HS-27A (cell line): ENCODE measurements around the gene FRYL.
A peak's percentile ranks its signal among the peaks of the same experiment; 100 is the strongest.
"Not testable (repeated sequence)": the region's sequence is repeated elsewhere in the genome, so short reads cannot be mapped to it uniquely, and the experiment has no call there.

Experiments
- DNase-seq: peaks from one replicate; pipeline ENCODE4 v3.0.0-alpha.2; 2012; ENCODE audit warnings: low read depth, missing footprints

The FRYL gene

DNA sequence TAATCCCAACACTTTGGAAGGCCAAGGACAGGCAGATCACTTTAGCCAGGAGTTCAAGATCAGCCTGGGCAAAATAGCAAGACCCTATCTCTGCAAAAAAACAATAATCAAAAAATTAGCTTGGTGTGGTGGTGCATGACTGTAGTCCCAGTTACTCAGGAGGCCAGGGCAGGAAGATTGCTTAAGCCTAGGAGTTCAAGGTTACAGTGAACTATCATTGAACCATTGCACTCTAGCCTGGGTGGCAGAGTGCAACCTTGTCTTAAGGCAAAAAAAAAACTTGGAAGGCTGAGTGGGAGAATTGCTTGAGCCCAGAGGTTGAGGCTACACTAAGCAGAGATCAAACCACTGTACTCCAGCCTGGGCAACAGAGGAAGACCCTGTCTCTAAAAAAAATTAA is 5.2 kb upstream of the FRYL start:
- DNase-seq = no peak

DNA sequence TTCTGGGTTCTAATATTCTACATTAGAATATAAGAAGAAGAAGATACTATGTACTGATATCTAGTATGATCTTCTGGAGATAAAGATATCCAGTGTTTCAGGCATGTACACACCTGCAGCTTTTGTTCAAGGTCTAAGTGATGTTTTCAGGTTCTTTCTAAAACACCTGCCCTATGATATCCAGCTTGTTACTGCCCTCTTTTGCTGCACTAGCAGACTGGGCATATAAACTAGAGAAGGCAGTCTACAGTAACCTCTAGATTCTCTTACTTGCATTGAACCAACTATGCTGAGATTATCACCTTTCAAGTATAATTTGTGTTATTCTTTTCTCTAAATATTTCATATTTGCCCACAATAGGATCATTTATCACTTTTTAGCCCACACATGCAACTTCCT is 1.9 kb upstream of the FRYL start:
- no peak for DNase-seq

DNA sequence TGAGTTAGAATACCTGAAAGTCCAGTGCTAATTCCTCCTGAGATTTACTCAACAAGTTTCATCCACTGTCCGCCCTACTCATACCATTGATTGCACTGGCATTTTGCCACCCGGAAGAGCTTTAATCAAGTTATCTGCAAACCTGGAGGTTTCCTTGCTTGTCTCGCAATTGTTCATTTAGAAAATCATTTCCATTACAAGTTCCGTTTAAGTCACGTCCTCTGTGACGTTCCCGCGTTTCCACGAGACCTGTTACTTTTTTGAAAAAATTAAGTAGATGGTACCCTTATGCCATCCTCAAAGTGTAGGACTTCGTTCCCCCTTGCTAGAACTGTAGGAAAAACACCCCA is 761 bp upstream of the FRYL start:
- no peak for DNase-seq

DNA sequence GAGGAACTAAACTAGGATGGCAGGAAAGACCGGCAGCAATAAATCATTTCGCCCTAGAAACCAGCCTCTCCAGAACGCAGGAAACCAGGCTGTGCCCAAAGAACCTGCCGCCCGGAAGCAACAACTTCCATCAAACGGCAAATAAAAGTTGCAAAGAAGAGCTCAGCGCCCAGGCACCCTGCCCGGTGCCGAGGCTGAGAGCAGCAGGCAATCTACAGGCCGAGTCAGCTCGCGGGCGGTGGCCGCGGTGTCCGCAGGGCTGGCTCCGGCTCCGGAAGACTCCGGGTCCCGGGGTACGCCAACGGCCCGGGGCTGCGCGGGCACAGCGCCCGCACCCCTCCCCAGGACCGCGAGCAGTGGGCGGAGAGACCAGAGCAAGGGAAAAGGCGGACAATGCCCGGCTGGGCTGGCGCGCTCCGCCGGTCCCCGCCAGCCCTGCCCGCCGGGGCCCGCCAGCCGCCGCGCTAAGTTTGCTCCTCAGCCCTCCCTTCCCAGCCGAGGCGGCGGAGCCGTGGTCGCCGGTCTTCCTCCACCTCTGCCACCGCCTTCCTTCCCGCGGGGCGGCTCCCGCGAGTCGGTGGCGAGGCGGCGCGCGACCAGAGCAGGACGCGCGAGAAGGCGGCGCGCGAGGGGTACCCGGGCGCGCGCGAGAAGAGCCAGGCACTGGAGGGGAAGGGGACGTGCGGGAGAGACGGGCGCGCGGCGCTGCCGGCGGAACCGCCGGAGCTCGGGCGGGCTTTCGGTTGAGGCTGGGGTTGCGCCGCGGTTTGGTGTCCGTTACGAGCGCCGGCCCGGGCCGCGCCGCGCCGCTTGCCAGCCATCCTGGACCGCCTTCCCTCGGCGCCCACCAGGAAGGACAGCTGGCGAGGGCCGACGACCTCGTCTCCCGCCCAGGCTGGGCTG is 733 bp downstream of the FRYL start:
- DNase-seq = peak; percentile 42

DNA sequence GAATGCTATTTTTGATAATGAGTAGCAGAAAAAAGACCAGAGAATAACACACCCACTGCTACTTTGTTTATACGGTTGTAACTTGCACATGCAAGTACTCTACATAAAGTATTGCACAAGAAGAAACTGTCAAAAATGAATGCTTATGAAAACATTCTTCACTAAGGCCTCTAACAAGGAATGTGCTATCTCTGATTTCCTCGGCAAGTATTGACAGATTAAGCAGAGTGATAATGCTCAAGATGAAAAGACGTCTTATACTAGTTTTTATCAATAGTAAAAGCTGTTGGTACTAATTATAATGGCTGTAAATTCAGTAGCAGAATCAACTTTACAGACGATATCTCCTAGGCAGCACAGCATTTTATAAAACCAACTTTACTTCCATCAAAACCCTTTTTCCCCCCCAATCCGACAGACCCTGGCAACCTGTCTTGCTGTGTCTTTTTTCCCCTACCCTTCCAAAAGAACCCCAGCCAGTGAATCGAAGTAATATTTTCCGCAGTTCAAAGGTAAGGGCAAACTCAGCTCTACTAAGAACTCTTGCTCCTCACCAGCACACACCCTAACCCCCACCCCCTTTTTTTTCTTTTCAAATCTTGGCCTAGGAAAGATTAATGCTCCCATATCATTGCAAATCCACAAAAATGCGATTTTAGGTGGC is 1.5 kb downstream of the FRYL start:
- DNase-seq = peak; percentile 30

DNA sequence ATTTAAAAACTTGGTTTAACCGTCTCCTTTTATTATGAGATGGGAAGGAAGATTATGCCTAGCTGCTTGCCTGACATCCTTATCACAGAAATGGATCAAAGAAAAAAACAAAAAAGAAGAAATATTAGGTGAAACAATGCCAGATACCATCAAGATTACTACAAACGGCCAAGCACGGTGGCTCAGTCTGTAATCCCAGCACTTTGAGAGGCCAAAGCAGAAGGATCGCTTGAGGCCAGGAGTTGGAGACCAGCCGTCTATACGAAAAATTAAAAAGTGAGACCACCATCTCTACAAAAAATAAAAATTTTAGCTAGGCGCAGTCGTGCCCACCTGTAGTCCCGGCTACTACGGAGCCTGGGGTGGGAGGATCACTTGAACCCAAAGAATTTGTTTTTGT is 2.3 kb downstream of the FRYL start:
- no peak for DNase-seq

DNA sequence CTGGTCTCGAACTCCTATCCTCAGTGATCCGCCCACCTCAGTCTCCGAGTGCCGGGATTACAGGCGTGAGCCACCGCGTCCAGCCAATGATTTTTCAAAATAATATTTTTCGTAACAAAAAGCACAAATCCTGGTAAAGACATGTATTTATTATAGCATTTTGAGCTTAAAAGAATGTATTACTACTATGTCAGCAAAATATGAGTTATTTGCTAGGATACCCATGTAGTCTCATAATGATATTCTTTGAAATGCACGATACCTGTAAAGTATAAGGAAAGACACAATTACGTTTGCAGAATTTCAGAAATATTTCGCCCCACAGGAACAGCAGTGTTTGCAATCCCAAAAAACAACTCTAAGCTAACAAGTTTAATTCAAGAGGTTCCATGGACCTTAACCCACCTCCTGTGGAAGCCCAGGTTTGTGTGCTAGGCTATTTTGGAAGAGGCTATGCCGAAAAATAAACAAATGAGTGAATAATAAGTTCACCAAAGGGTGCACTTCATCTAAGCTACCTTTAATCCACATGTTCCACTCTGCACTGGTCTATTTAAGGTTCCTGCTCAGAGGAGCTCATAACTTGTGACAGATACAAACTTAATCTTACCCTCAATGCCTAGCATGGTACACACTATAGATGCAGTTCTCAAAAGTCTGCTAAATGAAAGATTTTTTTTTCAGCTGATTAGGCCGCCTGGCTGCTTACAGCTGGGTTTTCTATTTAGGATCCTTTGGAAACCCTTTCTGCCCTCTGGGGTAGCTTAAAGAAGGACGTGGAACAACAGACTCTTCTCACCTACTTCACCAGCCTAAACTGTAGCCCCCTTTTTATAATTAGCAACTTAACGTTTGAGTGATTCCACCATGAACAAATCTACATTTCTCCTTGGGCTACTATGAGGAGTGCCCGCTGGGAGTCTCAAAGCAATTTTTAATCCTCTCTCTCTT is 5.0 kb downstream of the FRYL start:
- DNase-seq = no peak

DNA sequence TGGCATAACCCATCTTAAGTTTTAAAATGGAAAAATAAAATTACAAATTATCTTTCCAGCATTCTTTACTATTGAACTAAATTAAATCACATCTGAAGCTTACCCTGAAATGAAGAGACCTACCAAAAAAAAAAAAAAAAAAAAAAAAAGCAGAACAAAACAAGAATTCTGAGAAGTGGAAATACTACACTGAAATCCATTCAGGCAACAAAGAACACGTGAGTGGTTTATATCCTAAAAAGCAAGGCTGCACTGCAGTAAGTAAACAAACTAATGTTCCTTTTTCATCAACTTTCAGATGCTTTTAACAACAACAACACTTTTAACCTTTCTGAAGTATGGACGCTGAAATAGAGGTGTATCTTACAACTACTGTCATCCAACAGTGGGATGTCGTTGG is 7.5 kb downstream of the FRYL start:
- DNase-seq = no peak

DNA sequence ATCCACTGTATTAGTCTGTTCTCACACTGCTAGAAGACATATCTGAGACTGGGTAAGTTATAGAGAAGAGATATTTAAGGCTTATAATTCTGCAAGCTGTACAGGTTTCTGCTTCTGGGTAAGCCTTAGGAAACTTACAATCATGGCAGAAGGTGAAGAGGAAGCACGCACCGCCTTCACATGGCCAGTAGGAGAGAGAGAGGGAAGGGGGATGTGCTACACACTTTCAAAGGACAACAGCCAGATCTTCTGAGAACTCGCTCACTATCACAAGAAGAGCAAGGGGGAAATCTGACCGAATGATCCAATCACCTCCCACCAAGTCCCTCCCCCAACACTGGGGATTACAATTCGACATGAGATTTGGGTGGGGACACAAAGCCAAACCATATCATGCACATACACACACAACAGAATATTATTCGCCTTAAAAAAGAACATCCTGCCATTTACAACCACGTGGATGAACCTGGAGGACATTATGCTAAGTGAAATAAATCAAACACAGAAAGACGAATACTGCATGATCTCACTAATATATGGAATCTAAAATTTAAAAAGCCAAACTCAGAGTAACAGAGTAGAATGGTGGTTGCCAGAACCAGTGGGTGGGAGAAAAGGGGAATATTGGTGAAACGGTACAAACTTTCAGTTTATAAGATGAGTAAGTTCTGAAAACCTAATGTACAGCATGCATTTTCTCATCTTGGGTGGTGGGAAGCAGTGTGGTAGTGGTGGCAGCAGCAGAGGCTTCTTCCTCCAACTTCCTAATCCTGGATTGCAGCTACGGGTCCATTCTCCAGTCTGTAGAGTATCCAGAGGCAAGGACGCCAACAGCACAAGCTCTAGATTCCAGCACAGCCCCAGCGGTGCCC is 12.8 kb downstream of the FRYL start:
- no peak for DNase-seq

DNA sequence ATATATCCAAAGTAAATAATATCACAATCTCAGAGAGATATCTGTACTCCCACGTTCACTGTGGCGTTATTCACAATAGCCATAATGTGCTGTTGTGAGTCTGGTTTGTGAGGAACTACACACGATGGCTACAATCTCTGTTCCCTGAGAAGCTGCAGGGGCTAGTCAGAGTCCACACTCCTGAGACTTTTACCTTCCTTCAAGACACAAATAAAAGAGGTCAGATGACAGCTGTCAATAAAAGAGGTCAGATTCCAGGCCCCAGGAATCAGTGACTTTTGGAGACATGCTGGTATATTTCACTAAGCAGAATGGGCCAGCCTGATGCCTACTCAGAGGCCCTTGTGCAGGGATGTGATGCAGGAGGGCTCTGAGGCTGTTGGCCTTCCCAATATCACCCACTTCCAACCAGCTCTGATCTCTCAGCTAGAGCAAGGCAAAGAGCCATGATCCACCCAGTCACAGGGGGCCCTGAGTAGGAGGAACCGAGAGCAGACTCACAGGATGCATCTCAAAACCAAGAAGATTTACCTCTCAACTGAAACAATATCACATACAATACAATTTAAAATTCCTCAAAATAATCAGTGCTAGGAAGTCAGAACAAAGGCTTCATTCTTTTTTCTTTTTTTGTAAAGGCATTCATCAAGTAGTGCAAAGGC is 13.8 kb downstream of the FRYL start:
- no peak for DNase-seq

DNA sequence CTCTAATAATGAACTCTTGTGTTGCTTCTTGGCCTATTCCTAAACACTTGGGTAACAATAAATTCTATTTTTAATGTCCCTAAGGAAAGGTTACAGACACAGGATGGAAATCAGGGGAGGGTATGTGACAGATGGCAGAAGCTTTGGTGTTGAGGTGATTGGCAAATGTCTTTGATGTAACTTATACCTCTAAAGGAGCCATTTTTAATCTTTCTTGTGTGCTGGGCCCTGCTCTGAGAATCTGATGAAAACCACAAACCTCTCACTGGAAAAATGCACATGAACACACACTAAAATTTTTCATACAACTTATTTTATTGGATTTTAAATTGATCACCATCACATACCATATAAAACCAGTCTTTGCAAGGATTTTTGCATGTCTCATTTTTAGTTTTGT is 17.7 kb downstream of the FRYL start:
- DNase-seq = no peak

DNA sequence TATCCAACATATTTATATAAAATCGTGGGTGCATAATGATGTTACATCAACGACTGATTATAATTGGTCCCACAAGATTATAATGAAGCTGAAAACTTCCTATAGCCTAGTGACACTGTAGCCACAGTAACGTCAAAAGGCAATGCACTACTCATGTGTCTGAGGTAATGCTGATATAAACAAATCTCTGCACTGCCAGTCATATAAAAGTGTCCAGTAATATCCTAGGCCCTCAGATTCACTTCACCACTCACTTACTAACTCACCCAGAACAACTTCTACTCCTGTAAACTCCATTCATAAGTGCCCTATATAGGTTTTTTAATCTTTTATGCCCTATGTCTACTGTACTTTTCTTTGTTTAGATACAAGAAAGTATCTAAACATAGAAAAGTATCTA is 18.8 kb downstream of the FRYL start:
- DNase-seq = no peak

DNA sequence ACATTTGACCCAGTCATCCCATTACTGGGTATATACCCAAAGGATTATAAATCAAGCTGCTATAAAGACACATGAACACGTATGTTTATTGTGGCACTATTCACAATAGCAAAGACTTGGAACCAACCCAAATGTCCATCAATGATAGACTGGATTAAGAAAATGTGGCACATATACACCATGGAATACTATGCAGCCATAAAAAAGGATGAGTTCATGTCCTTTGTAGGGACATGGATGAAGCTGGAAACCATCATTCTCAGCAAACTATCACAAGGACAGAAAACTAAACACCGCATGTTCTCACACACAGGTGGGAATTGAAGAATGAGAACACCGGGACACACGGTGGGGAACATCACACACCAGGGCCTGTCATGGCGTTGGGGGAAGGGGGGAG is 21.4 kb downstream of the FRYL start:
- DNase-seq = not testable (repeated sequence)

DNA sequence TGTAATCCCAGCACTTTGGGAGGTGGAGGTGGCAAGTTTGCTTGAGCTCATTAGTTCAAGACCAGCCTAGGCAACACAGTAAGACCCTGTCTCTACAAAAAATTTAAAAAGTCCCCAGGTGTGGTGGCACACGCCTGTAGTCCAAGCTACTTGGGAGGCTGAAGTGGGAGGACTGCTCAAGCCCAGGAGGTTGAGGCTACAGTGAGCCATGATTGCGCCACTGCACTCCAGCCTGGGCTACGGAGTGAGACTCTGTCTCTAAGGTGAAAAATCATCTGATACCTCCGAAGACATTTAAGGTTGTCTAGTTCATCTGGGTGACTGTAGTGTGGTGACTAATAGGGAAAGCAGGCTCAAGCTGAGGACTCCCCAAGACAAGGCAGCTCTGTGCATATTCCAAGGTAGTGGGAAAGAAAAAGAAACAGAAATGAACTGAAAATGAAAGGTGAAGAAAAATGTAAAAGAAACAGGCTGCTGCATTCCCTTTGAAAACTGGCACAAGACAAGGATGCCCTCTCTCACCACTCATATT is 23.3 kb downstream of the FRYL start:
- DNase-seq = no peak

DNA sequence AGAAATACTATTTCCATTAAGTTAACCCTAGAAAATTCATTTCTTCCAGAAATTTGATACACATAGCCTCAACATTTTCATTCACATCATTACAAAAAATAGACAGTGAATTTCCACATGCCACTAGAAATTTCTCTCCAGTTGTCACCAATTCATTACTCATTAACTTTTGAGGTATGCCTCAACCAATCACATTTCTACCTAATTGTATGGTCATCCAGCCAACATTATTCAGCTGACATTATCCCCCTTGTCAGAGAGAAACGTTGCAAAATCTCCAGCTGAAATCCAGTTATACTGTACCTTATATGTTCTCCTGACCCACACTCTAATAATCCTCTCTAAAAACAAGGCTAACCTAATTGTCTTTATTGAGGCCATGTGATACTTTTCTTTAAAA is 24.8 kb downstream of the FRYL start:
- DNase-seq = no peak

DNA sequence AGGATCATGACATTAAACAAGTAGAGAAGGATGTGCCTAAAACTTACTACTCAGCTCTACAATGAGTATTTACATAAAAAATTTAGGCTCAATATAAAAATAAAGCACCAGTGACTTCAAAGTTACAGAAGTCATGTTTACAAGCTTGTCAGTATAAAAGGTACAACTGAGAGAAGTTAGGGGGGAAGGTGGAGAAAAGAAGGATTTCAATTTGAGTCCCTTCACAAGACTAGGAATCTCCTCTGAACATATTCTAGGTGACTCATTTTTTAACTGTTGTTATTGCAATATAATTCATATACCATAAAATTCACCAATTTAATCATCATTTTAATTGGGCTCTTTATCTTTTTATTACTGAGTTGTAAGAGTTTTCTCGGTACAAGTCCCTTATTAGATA is 26.9 kb downstream of the FRYL start:
- DNase-seq = no peak

DNA sequence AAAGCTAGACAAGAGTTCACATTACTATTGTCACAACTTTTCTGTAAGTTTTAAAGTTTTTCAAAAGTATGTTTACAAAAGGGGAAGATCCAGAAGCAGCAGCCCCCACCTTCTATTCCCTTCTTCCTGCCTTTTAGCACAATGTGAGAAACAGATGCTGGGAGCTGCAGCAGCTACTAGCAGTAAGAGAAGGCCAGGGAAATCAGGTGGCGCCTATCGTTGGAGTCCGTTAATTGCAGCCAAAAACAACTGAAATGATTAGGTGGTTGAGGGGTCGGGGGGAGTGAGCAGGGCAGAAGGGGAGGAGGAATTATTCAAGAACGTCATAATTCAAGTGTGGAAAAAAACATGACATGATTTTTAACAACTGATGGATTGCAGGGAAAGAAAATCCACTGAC is 27.4 kb downstream of the FRYL start:
- DNase-seq = no peak

DNA sequence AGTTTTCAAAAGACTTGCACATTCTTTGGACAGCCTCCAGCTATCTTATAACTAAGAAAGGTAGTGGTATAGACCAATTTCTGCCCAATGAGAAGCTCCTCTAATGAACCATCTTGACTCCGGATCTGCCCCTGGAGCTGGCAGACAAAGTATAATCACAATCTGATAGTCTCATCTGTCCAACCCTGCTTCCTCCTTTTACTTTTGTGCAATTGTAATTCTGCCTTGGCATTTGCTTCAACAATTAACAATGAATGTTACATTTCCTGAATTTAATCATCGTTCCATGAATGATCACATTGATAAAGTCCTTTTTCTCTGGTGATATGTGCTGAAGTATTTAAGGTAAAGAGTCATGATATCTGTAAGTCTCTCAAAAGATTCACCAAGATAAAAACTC is 27.8 kb downstream of the FRYL start:
- DNase-seq = no peak

DNA sequence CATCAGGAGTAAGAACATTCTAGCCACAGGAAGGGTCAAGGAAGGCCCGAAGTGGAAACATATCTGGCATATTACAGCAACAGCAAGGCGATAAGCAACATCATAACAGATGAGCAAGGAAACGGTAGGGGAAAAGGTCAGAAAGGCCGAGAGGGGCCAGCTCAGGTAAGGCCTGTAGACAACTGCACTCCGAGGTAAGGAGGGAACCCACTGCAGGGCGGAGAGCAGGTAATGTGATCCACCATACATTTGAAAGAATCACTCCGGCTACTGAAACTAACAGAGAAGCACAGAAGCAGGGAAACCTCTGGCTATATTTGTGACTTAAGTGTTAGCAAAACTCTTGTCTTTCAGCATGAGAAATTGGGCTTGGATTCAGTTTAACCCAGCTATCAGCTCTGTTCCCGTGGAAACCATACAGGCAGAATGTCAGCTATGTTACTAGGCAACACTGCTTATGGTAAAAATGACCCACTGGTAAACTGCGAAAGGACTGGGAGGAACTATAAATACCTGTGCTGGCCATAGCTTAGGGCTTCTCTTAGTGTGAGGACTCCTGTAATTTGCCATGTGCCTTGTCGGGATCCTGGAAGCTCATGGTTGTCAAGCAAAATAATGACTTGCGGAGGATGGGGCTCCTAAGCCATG is 31.0 kb downstream of the FRYL start:
- DNase-seq = no peak

DNA sequence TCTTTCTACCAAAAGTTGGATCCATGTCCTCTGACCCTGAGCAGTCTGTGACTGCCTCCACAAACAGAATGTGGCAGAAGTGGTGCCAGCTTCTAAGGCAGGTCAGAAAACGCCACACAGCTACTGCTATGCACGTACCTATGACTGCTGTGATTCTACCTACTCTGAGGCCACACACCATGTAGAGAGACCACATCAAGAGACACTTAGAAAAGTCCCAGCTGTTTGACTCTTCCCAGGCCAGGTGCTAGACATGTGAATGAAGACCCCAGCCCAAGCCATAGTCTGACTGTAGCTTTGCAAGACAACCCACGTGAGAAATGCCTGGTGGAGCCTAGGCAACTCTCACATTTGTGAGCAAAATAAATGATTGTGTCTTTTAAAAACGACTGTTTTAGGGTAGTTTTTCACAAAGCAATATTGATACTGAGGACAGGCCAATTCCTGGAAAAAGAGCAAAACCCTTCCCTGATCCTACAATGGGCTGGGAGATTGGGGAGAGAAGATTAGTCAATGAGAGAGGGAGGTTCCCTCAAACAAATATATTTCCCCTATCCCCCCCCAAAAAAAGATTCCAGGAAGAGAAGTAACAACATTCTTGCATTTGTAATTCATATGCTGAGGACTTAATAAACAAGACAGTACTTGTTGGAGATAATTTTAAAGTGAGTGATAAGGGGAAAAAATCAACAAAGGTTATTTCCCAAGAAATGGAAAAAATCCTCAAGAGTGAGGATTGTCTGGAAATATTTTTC is 33.3 kb downstream of the FRYL start:
- no peak for DNase-seq
